ENCODE results near the gene CRB1.

CRB1 gene

DNA sequence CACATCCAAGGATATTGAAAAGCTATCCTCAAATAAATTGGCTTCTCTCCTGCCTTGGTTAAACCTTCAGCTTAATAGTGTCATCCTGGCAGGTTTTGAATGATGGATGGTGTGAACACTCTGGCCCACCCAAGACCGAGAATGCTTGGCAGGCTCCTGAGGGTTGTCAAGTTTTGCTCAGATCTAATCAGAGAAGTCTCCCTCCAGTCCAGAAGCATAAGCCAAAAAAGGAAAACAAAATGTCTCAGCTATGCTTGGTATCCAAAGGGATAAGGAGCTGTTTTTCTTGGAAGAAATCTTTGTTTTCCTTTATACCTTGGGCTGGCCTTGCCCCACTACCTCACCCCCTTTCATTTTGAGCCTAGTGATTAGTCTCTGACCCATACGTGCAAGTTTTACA lies 172.7 kb downstream of the CRB1 start:
- CTCF ChIA-PET: interaction anchor here (1.0 to 3.4 kb wide), 3 partner anchors 9 to 262 kb away, joined by 3 to 10 read pairs (median 5); no protein-coding TSS in a partner anchor
- POLR2A ChIA-PET: no interaction called here
- TF ChIP-seq CTCF (IDR thresholded peaks at IDR 0.05; ENCODE audit: control extremely low read depth, extremely low read depth, low read depth, missing control alignments): no peak
- no peak for DNase-seq (ENCODE audit: extremely low spot score)

DNA sequence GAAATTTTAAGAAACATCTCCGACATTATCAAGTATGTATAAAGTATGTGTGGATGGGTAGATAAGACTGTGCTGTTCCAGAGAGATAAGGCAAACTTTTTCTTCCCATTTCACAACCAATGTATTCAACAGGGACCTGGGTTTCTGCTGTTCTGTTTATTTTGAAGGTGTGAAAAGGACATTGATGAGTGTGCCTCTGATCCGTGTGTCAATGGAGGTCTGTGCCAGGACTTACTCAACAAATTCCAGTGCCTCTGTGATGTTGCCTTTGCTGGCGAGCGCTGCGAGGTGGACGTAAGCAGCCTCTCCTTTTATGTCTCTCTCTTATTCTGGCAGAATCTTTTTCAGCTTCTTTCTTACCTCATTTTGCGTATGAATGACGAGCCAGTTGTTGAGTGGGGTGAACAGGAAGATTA lies 174.0 kb downstream of the CRB1 start:
- ChIA-PET POLR2A (no interaction called here), CTCF (no interaction called here)
- DNase-seq (ENCODE audit: extremely low spot score): no peak
- TF ChIP-seq CTCF (IDR thresholded peaks at IDR 0.05; ENCODE audit: control extremely low read depth, extremely low read depth, low read depth, missing control alignments): no peak

- ChIA-PET CTCF (interaction anchor here (1.8 kb wide), 1 partner anchor 13 kb away, joined by 4 read pairs; no protein-coding TSS in a partner anchor), POLR2A (no interaction called here)
- no peak for DNase-seq (ENCODE audit: extremely low spot score)
- no peak for TF ChIP-seq CTCF (IDR thresholded peaks at IDR 0.05; ENCODE audit: control extremely low read depth, extremely low read depth, low read depth, missing control alignments)
Observed at GRCh38 chr1:197444755-197445154, 176.7 kb downstream of the CRB1 start.

GRCh38 chr1:197448121-197448779 lies 180.2 kb downstream of the CRB1 start:
- CTCF ChIA-PET: interaction anchor here (1.1 to 2.8 kb wide), 4 partner anchors 9 to 12 kb away, joined by 3 to 8 read pairs (median 4); no protein-coding TSS in a partner anchor
- POLR2A ChIA-PET: no interaction called here
- TF ChIP-seq CTCF (IDR thresholded peaks at IDR 0.05; ENCODE audit: control extremely low read depth, extremely low read depth, low read depth, missing control alignments): no peak
- DNase-seq (ENCODE audit: extremely low spot score): no peak

DNA sequence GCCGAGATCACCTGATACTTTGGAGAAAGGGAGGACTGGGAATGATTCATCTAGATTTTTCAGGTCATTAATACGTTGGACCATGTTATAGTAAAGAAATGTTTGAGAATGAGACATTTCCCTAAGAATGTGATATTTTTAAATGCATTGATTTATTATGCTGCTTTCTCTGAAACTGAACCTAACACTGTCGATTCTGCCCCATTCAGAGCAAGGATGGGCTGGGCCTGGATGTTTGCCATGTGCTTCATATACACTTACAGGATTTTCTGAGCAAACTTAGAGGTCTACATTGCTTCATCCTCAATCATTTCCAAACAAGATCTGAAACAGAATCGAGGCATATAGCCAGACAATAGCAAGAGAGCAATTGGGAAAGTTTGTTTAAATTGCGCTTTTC lies 183.3 kb downstream of the CRB1 start:
- ChIA-PET POLR2A (no interaction called here), CTCF (interaction anchor here (0.6 to 1.2 kb wide), 3 partner anchors 8 to 51 kb away, joined by 3 read pairs; no protein-coding TSS in a partner anchor)
- no peak for TF ChIP-seq CTCF (IDR thresholded peaks at IDR 0.05; ENCODE audit: control extremely low read depth, extremely low read depth, low read depth, missing control alignments)
- no peak for DNase-seq (ENCODE audit: extremely low spot score)

DNA sequence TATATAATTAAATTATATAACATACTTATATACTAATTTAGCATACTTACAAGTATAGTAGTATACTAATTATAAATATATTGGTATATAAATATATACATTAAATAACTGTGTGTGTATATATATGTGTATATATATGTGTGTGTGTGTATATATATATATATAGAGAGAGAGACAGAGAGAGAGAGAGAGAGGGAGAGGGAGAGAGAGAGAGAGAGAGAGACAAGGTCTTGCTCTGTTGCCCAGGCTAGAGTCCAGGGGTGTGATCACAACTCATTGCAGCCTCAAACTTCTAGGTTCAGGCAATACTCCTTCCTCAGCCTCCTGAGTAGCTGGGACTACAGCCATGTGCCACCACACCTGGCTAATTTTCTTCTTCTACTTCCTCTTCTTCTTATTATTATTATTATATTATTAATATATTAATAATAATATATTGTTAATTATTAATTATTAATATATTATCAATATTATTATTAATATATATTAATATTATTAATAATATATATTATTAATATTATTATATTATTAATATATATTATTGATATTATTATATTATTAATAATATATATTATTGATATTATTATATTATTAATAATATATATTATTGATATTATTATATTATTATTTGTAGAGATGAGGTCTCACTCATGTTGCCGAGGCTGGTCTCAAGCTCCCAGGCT lies 185.5 kb downstream of the CRB1 start:
- no peak for TF ChIP-seq CTCF (IDR thresholded peaks at IDR 0.05; ENCODE audit: control extremely low read depth, extremely low read depth, low read depth, missing control alignments)
- ChIA-PET CTCF (no interaction called here), POLR2A (no interaction called here)
- DNase-seq (ENCODE audit: extremely low spot score): no peak
